Stimulated activated CD4-positive, alpha-beta T cell treated with anti-CD3 and anti-CD28 coated beads, Interleukin-12 subunit alpha, Interleukin-12 subunit beta, amount 100 ng/mL, for 24 hours (primary cell): ENCODE results near the gene CCNT2.
"Not testable (repeated sequence)": the region's sequence is repeated elsewhere in the genome, so short reads cannot be mapped to it uniquely, and the experiment has no call there.

ENCODE experiments used
- DNase-seq, 2 experiments: peaks; one replicate each; pipeline ENCODE4 v3.0.0-alpha.2; 2020; ENCODE audit warnings: low read depth in 2 of 2

Gene CCNT2

GRCh38 chr2:134975281-134976009, 56.8 kb downstream of the CCNT2 start:
- no peak for DNase-seq

GRCh38 chr2:134976074-134976702, 57.6 kb downstream of the CCNT2 start:
- no peak for DNase-seq

GRCh38 chr2:134977104-134977503, 58.5 kb downstream of the CCNT2 start:
- not testable (repeated sequence) for DNase-seq

GRCh38 chr2:134979221-134979620, 60.6 kb downstream of the CCNT2 start:
- no peak for DNase-seq

GRCh38 chr2:134980639-134981038, 62.0 kb downstream of the CCNT2 start:
- no peak for DNase-seq

- no peak for DNase-seq
Measured at GRCh38 chr2:134982603-134983002, 64.0 kb downstream of the CCNT2 start.

GRCh38 chr2:134985061-134985460, 66.4 kb downstream of the CCNT2 start:
- no peak for DNase-seq

- DNase-seq: no peak
Measured at GRCh38 chr2:134988994-134989605, 70.5 kb downstream of the CCNT2 start.

- DNase-seq: no peak
Measured at GRCh38 chr2:134999521-134999920, 80.9 kb downstream of the CCNT2 start.

GRCh38 chr2:135002836-135003235, 84.2 kb downstream of the CCNT2 start:
- no peak for DNase-seq

- DNase-seq: peak; percentile 64 to 70
Measured at GRCh38 chr2:135004005-135004746, 85.6 kb downstream of the CCNT2 start.

- DNase-seq: no peak
Measured at GRCh38 chr2:135005753-135006152, 87.1 kb downstream of the CCNT2 start.
